22Rv1 (cell line): ENCODE results near the gene GDI2.

Experiments
- CTCF ChIP-seq: fragments of 450-650 bp; IDR thresholded peaks from 2 replicates; pipeline ENCODE4 v1.5.1; 2017; ENCODE audit warnings: mild to moderate bottlenecking
- ZFX ChIP-seq: fragments of 450-650 bp; IDR thresholded peaks from 2 replicates; pipeline ENCODE4 v1.6.1; 2017; ENCODE audit warnings: antibody characterized with exemption, borderline replicate concordance

- TF ChIP-seq CTCF: no peak
- no peak for TF ChIP-seq ZFX
These were observed 33.5 kb downstream of the GDI2 start for GRCh38 chr10:5779730-5780129.
